B cell (primary cell): Measurements from ENCODE around the gene ZNF689. TPM values are rescaled to one million over a fixed set of nuclear protein-coding genes. Genes with fewer than 3 reads are reported as not detected.

Source experiments
- ATAC-seq: fragments of 200-7000 bp; cut with Tn5 transposase; one replicate; pipeline ENCODE4 v1.10.0; 2021; ENCODE audit warnings: low read depth, mild to moderate bottlenecking, moderate number of reproducible peaks, moderate library complexity
- CTCF ChIA-PET: fragments of 350-600 bp; sonication (Branson Sonifier 250); formaldehyde crosslinking; loops from one replicate; lab custom pipeline; 2021; ENCODE audit warnings: antibody characterized with exemption, inconsistent platforms; lab: Charles Lee
- POLR2A ChIA-PET: fragments of 350-600 bp; sonication (Branson Sonifier 250); formaldehyde crosslinking; loops from one replicate; lab custom pipeline; 2021; ENCODE audit warnings: antibody characterized with exemption; lab: Charles Lee
- DNase-seq: peaks from one replicate; pipeline ENCODE4 v3.0.0; 2013
- H2AFZ ChIP-seq: 2 replicates; pipeline ENCODE4 v1.6.1; 2012; ENCODE audit warnings: mild to moderate bottlenecking, low read depth, low read length; ENCODE audit not compliant: insufficient read depth, poor library complexity, severe bottlenecking
- H3K27ac ChIP-seq, 2 donors: 1 replicate in 1 of 2; 2 replicates in 1 of 2; pipeline ENCODE4 v1.5.1; 2012 to 2013; ENCODE audit warnings: low read length in 2 of 2, mild to moderate bottlenecking in 2 of 2, moderate library complexity in 1 of 2
- H3K27me3 ChIP-seq, 4 experiments: fragments of 200-600 bp in 1 of 4; sonication (generic) in 1 of 4; replicated peaks in 1 of 4; 1 replicate in 2 of 4; 2 replicates in 2 of 4; pipeline versions ENCODE4 v1.6.1 to v1.7.0; 2013 to 2016; ENCODE audit warnings: low read length in 3 of 4, mild to moderate bottlenecking in 2 of 4, mixed read lengths in 1 of 4, moderate library complexity in 1 of 4; ENCODE audit not compliant: insufficient read depth in 4 of 4, control insufficient read depth in 3 of 4; ENCODE audit errors: control extremely low read depth in 1 of 4
- H3K36me3 ChIP-seq, 2 experiments: replicated peaks in 1 of 2; 1 replicate in 1 of 2; 2 replicates in 1 of 2; pipeline versions ENCODE4 v1.6.1 to v1.7.1; 2013; ENCODE audit warnings: low read length in 1 of 2; ENCODE audit not compliant: insufficient read depth in 2 of 2, control insufficient read depth in 1 of 2; ENCODE audit errors: control extremely low read depth in 1 of 2, extremely low read depth in 1 of 2
- H3K4me1 ChIP-seq, 2 donors: fragments of 200-600 bp in 1 of 2; sonication (generic) in 1 of 2; 1 replicate in 1 of 2; 2 replicates in 1 of 2; pipeline versions ENCODE4 v1.5.1 to v1.6.1; 2013 to 2017; ENCODE audit warnings: low read length in 2 of 2; ENCODE audit not compliant: control insufficient read depth in 2 of 2, insufficient read depth in 2 of 2
- H3K4me2 ChIP-seq: replicated peaks from 2 replicates; pipeline ENCODE3; 2012; ENCODE audit warnings: mild to moderate bottlenecking, low read depth, low read length; ENCODE audit not compliant: poor library complexity, severe bottlenecking
- H3K4me3 ChIP-seq, 5 experiments: fragments of 200-600 bp in 1 of 5; sonication (generic) in 1 of 5; 1 replicate in 3 of 5; 2 replicates in 2 of 5; pipeline versions ENCODE4 v1.5.1 to v1.7.0; 2011 to 2016; ENCODE audit warnings: low read length in 4 of 5, mild to moderate bottlenecking in 4 of 5, low read depth in 2 of 5, control low read depth in 1 of 5, moderate library complexity in 1 of 5; ENCODE audit not compliant: insufficient read depth in 1 of 5; ENCODE audit errors: control extremely low read depth in 1 of 5, extremely low read depth in 1 of 5
- H3K79me2 ChIP-seq: fragments of 200-600 bp; sonication (generic); one replicate; pipeline ENCODE4 v1.6.0; 2016; ENCODE audit warnings: low read length; ENCODE audit not compliant: control insufficient read depth, insufficient read depth
- H3K9ac ChIP-seq: fragments of 200-600 bp; sonication (generic); 2 replicates; pipeline ENCODE4 v1.6.1; 2017; ENCODE audit warnings: mild to moderate bottlenecking, low read length, moderate library complexity
- H3K9me3 ChIP-seq, 3 donors: one replicate each; pipeline versions ENCODE4 v1.6.1 to v1.7.1; 2013; ENCODE audit warnings: low read length in 2 of 3; ENCODE audit not compliant: control insufficient read depth in 2 of 3, insufficient read depth in 1 of 3; ENCODE audit errors: control extremely low read depth in 1 of 3
- H4K20me1 ChIP-seq: 2 replicates; pipeline ENCODE4 v1.6.0; 2012; ENCODE audit warnings: mild to moderate bottlenecking, low read length; ENCODE audit not compliant: insufficient read depth, control insufficient read depth, poor library complexity, severe bottlenecking
- H3K27ac Mint-ChIP-seq: one replicate; pipeline ENCODE4 v1.8.0; 2021; ENCODE audit warnings: mixed read lengths
- H3K27me3 Mint-ChIP-seq: one replicate; pipeline ENCODE4 v1.8.0; 2021; ENCODE audit warnings: mixed read lengths
- H3K4me1 Mint-ChIP-seq: one replicate; pipeline ENCODE4 v1.8.0; 2021; ENCODE audit warnings: mixed read lengths
- H3K4me3 Mint-ChIP-seq: one replicate; pipeline ENCODE4 v1.8.0; 2021; ENCODE audit warnings: mixed read lengths
- H3K9me3 Mint-ChIP-seq: one replicate; pipeline ENCODE4 v1.8.0; 2022; ENCODE audit warnings: mixed read lengths; ENCODE audit not compliant: insufficient read depth
- CTCF ChIP-seq: fragments of 200-600 bp; IDR thresholded peaks from one replicate; pipeline ENCODE4 v1.8.0; 2022; ENCODE audit warnings: antibody characterized with exemption, mild to moderate bottlenecking
- EZH2 ChIP-seq: IDR thresholded peaks from 2 replicates; pipeline ENCODE4 v1.6.1; 2012; ENCODE audit warnings: borderline replicate concordance, low read depth, mild to moderate bottlenecking, moderate library complexity, low read length; ENCODE audit not compliant: insufficient read depth, poor library complexity, severe bottlenecking
- WGBS: methylation state at CpG from one replicate; pipeline ENCODE4 v1.1.5; 2013; ENCODE audit warnings: missing lambda C conversion rate; ENCODE audit not compliant: insufficient coverage; 5-methylcytosine and 5-hydroxymethylcytosine counted together
- intact Hi-C: fragments of 100-400 bp; cut with micrococcal nuclease; formaldehyde crosslinking; loops from one replicate; pipeline ENCODE4 v1.10.0; 2022
- polyA plus RNA-seq: library from polyadenylated mRNA; depleted of rRNA; stranded (reverse); fragments of >200 nt; gene quantifications from 2 replicates; pipeline ENCODE4 v1.2.3, GENCODE V29; 2012
- total RNA-seq, 2 donors: library from RNA; stranded (reverse); fragments of 120-200 nt in 1 of 2; gene quantifications; 1 replicate in 1 of 2; 2 replicates in 1 of 2; pipeline versions ENCODE4 v1.2.3 to v1.2.4, GENCODE V29; 2013 to 2022

The ZNF689 gene
- total and polyA plus RNA-seq, 2 donors (not counting 1 experiment from before 2014, with no cell fraction given) = 8.1 to 12.4 TPM

GRCh38 chr16:30570636-30571444 is 39.3 kb downstream of the ZNF689 start:
- no peak for TF ChIP-seq EZH2
- TF ChIP-seq CTCF = no peak
- H3K36me3 ChIP-seq = no peaks in the 10 kb centered on the region
- peak overlapping the region; percentile 91 for H3K4me3 Mint-ChIP-seq
- intact Hi-C loops = loop anchor here (1.0 kb wide), 1 partner anchor 13 kb away; the partner anchor contains the start of gene ZNF764
- peak overlapping the region; percentile 94 for H3K9ac ChIP-seq
- H3K4me3 ChIP-seq = peak overlapping the region; percentile 57 to 89 (median 84)
- no peaks in the 10 kb centered on the region for H3K27me3 Mint-ChIP-seq
- H2AFZ ChIP-seq = peak overlapping the region; percentile 96
- H3K4me1 ChIP-seq = peaks cover 29 to 43% of the 10 kb centered on the region in 2 donors
- ChIA-PET CTCF (interaction anchor here (1.2 to 2.8 kb wide), 6 partner anchors 10 to 141 kb away, joined by 3 to 21 read pairs (median 8); partner anchors contain the start of genes DCTPP1, ZNF747 and ZNF764), POLR2A (interaction anchor here (0.6 to 3.0 kb wide), 7 partner anchors 11 to 133 kb away, joined by 3 to 81 read pairs (median 6); partner anchors contain the start of genes PRR14, ZNF764 and ZNF785)
- H3K27ac ChIP-seq = peak overlapping the region; percentile 96 to 97
- H3K9me3 Mint-ChIP-seq = no peaks in the 10 kb centered on the region
- no peaks in the 10 kb centered on the region for H3K27me3 ChIP-seq
- 9% methylated on average over 14 of the region's 22 CpGs for WGBS
- no peak for ATAC-seq
- no peaks in the 10 kb centered on the region for H3K9me3 ChIP-seq
- peak overlapping the region; percentile 88 for H3K4me2 ChIP-seq
- H3K79me2 ChIP-seq = peaks cover 6% of the 10 kb centered on the region
- no peaks in the 10 kb centered on the region for H4K20me1 ChIP-seq
- no peak for DNase-seq
- peaks cover 40% of the 10 kb centered on the region for H3K4me1 Mint-ChIP-seq
- peak overlapping the region; percentile 95 for H3K27ac Mint-ChIP-seq
